Fibroblast of skin of back (primary cell): ENCODE measurements around the gene BRSK2.
A peak's percentile ranks its signal among the peaks of the same experiment; 100 is the strongest.
"Not testable (repeated sequence)": the region's sequence is repeated elsewhere in the genome, so short reads cannot be mapped to it uniquely, and the experiment has no call there.

Experiments used
- DNase-seq: peaks from one replicate; pipeline ENCODE4 v3.0.0-alpha.2; 2013

BRSK2 gene

DNA sequence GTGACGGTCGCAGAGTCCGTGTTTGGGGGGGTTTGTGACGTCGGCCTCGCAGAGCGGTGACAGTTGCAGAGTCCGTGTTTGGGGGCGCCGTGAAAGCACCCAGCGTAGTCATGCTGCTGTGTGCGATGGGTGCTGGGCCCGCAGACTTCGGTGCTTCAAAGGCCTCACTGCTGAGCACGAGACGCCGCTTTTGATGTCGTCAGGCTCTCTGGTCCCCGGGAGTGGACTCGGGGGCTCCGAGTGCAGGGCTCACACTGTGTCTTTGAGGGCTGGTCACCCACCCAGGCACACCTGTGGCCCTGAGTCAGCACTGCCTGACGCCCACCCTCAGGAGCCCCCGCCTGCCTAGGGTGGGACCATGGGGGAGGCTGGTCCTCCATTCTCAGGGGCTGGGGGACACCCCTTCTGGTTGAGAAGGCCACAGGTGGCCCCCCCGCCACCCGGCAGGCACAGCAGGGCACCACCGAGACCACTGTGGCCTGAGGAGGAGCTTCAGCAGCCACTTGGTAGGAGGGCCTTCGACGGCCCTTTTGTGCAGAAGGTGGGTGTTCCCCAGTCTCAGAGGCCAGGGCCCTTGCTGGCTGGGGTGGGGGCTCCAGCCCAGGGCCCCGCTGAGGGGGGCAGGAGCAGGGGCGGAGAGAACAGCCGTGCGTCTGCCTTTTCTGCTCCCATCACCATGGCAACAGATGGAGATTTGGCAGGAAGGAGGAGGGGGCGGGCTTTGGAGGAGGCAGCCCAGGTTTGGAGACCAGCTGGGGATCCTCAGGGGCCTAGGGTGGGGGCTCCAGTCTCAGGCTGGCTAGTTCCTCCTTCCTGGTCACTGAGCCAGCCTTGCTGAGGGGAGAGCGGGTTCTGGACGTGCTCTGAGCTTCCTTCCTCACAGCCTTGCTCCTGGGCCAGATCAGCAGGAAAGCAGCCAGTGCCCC lies 20.9 kb downstream of the BRSK2 start:
- no peak for DNase-seq

DNA sequence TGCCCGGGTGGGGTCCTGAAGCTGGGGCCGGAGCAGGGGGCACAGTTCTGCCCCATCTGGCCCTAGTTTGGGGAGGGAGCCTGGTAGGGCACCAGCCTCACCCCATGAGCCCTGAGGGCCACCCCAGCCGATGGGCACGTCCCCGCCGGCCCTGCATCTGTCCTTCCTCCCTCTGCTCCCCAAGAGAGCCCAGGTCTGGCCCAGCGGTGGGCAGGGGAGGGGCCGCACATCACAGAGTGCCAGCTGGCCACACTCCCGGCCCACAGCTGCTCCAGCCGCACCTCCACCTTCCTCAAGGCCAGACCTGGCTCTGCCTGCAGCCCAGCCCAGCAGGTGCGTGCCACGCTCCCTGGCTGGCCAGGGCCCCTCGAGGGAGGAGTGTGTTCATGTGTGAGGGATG lies 21.6 kb downstream of the BRSK2 start:
- no peak for DNase-seq

DNA sequence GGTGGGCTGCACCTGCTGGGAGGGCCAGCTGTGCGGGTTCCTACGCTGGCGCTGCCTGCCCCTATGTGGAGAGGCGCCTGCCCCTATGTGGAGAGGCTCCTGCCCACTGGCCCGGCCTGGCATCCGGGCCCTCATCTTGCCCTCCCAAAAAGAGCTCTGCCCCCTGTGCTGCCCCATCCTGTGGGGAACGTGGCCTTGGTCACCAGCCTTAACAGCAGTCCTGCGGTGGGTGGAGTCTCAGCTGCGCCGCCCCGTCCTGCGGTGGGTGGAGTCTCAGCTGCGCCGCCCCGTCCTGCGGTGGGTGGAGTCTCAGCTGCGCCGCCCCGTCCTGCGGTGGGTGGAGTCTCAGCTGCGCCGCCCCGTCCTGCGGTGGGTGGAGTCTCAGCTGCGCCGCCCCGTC lies 22.0 kb downstream of the BRSK2 start:
- not testable (repeated sequence) for DNase-seq

- no peak for DNase-seq
Observed at GRCh38 chr11:1412377-1413095, 22.8 kb downstream of the BRSK2 start.

- no peak for DNase-seq
Observed at GRCh38 chr11:1414650-1415049, 24.9 kb downstream of the BRSK2 start.

DNA sequence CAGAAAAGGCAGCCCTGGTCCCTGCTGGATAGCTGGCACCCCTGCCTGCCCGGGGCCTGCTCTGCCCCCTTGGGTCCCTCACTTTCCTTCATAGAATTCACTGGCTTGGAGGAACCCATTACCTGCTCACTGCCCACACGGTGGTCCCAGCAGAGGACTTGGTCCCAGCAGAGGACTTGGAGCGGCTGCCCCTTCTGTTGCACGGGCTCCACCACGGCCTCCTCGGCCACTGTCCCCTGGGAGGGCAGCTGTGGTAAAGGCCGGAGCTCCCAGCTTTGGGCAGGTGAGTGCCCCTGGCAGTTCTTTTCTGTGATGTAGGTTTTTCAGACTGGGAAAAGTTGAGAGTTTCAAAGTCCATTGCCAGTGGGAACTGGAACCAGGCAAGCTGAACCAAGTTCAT lies 25.9 kb downstream of the BRSK2 start:
- DNase-seq = no peak

- DNase-seq = not testable (repeated sequence)
Observed at GRCh38 chr11:1418192-1418795, 28.6 kb downstream of the BRSK2 start.

- DNase-seq = no peak
Observed at GRCh38 chr11:1419811-1420210, 30.1 kb downstream of the BRSK2 start.

DNA sequence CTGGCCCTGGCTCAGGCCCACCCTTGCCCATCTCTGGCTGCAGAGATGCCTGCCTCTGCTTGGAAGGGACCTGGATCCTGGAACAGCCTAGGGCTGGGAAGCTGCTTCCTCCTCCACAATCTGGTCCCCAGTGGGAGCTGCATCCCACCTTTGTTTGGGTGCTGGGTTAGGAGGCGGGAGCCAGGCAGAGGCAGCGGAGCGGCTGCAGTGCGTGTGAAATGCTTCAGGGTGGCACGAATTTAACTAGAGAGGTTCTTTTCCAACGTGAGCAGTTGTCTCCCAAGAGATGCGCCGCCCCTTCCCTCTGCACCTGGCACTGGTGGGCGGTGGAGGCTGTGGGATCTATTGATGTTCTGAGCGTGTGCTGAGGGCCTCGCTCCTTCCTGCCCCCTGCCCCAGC lies 31.6 kb downstream of the BRSK2 start:
- DNase-seq = no peak

- no peak for DNase-seq
Observed at GRCh38 chr11:1422481-1422880, 32.7 kb downstream of the BRSK2 start.

DNA sequence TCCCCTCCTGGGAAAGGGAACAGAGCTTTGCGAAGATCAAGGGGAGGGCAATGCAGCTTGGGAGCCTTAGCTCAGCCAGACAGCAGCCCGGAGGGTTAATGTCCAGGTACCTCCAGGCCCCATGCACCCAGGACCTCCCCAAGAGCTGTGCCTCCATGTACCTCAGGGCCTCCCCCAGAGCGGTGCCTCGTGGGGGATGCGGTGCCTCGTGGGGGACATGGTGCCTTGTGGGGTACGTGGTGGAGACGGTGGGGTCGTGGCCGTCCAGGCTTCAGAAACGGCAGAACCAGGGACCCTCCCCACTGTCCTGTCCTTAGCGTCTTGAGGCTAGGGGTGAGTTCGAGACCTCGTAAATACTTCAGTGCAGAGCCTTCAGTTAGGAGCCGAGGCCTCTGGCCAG lies 33.2 kb downstream of the BRSK2 start:
- no peak for DNase-seq

- not testable (repeated sequence) for DNase-seq
Observed at GRCh38 chr11:1423406-1423805, 33.7 kb downstream of the BRSK2 start.

- no peak for DNase-seq
Observed at GRCh38 chr11:1425006-1425405, 35.3 kb downstream of the BRSK2 start.

DNA sequence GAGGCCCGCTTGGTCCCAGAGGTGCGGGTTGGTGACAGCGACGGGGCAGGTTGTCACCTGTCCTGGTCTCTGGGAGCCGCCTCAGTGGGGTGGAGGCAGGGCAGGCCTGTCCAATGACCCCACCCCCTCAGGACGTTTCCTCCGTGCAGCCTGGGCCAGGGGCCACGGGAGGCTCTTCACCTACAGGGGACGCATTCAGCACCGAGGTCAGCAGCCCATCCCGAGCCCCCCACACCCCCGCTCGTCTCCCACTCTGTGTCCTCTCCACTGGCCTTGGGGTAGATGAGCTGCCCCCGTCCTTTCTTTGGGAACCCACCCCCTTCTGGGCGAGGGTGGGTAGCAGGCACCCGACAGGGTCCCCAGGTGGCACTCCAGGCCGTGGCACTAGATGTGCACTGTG lies 35.7 kb downstream of the BRSK2 start:
- DNase-seq = no peak

DNA sequence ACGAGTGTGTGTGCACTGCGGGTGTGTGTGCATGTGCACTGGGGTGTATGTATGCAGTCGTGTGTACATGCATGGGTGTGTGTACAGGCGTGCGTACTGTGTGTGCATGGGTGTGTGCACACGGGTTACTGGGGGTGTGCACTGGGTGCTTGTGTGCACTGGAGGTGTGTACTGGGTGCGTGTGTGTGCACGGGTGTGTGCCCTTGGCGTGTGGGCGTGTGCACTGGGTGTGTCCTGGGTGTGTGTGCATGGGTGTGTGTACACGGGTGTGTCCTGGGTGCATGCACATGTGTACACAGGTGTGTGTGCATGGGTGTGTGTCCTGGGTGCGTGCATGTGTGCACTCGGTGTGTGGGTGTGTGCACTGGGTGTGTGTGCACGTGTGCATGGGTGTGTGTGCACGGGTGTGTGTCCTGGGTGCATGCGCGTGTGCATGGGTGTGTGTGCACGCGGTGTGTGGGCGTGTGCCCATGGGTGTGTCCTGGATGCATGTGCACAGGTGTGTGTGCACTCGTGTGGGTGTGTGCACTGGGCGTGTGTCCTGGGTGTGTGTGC lies 39.1 kb downstream of the BRSK2 start:
- DNase-seq = no peak

GRCh38 chr11:1433568-1433967 lies 43.8 kb downstream of the BRSK2 start:
- no peak for DNase-seq

DNA sequence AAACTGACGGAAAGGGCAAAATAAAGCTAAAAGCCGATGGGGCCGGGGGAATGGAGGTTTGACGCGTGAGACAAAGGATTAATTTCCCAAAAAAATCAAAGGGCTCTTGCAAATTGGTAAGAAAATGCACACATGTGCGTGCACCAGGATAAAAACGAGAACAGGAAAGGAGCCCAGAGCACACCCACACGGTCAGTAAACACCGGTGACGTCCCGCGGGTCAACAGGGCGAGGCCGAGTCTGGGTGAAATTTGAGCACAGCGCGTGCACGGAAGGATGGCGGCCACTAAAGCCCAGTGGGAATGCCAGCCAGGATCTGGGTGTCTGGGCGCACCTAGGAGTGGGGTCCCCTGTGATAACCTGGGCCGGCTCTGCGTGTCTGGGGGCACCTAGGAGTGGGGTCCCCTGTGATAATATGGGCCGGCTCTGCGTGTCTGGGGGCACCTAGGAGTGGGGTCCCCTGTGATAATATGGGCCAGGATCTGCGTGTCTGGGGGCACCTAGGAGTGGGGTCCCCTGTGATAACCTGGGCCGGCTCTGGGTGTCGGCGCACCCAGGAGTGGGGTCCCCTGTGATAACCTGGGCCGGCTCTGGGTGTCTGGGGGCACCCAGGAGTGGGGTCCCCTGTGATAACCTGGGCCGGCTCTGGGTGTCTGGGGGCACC lies 44.4 kb downstream of the BRSK2 start:
- DNase-seq = no peak

DNA sequence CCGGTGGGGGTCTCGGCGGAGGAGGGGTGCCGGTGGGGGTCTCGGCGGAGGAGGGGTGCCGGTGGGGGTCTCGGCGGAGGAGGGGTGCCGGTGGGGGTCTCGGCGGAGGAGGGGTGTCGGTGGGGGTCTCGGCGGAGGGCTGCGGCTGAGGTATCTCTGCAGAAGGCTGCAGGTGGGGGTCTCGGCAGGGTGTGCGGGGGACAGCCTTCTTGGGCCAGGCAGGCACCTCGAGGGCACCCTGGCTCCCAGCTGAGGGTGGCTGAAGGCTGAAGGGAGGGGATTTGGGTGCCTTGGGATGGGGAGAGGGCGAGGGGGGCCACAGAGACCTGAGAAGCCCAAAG lies 45.7 kb downstream of the BRSK2 start:
- DNase-seq = not testable (repeated sequence)

DNA sequence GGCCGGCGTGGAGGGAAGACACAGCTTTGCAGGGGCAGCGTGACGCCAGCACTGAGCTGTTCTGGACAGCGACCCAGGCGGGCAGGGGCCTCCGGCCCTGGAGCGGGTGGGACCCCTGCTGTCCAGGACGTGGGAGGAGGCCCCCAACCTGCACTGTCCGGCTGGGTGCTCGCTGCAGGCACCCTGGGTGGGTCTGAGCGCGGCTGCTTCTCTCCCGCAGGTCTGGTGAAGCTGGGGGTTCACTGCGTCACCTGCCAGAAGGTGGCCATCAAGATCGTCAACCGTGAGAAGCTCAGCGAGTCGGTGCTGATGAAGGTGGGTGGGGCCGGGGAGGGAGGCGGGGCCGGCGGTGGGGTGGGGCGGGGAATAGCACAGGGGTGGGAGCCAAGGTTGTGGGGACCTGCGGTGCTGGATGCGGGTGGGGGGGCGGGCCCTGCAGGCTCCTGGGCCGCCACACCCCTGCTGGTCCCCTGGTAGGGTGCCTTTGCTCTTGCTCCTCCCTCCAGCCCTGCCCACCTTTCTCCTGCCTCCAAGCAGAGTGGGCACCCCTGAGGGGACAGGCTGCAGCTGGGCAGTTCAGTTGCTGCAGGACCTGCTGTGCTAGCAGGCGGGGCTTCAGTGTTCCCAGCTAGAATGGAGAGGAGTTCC lies 46.2 kb downstream of the BRSK2 start:
- DNase-seq = no peak

- no peak for DNase-seq
Observed at GRCh38 chr11:1436468-1437039, 46.8 kb downstream of the BRSK2 start.

- peak; percentile 38 for DNase-seq
Observed at GRCh38 chr11:1437500-1437899, 47.8 kb downstream of the BRSK2 start.
